SK-N-SH (cell line): ENCODE measurements around the gene GLOD4. TPM values are rescaled to one million over a fixed set of nuclear protein-coding genes. Genes with fewer than 3 reads are reported as not detected.

ENCODE experiments used
- CTCF ChIA-PET: fragments of 300-600, 350-600 bp; formaldehyde crosslinking; extraction: SDS; loops from one replicate; lab custom pipeline; 2021; lab: Yijun Ruan, JAX
- POLR2A ChIA-PET: fragments of 350-600 bp; sonication (Branson Sonifier 250); formaldehyde crosslinking; extraction: SDS; loops from one replicate; lab custom pipeline; 2020; ENCODE audit warnings: antibody characterized with exemption, inconsistent platforms; lab: Yijun Ruan, JAX
- DNase-seq: peaks from one replicate; pipeline ENCODE4 v3.0.0; 2012
- H2AFZ ChIP-seq: fragments of 200-600 bp; sonication (generic); 2 replicates; pipeline ENCODE4 v1.8.1; 2016; ENCODE audit warnings: antibody characterized with exemption, mild to moderate bottlenecking, low read depth
- H3F3A ChIP-seq: fragments of 200-600 bp; sonication (generic); replicated peaks from 2 replicates; pipeline ENCODE3; 2016; ENCODE audit warnings: antibody characterized with exemption, mild to moderate bottlenecking; ENCODE audit not compliant: insufficient read depth
- H3K27ac ChIP-seq, 2 experiments: fragments of 200-500 bp in 1 of 2; fragments of 200-600 bp in 1 of 2; sonication (Bioruptor generic) in 1 of 2; sonication (generic), shearing (Covaris generic) in 1 of 2; 2 replicates each; pipeline versions ENCODE4 v1.5.1 to v1.6.1; 2014 to 2016; ENCODE audit warnings: low read depth in 2 of 2, inconsistent platforms in 1 of 2, low read length in 1 of 2, mild to moderate bottlenecking in 1 of 2, mixed read lengths in 1 of 2
- H3K27me3 ChIP-seq: fragments of 200-600 bp; sonication (generic), shearing (Covaris generic); 2 replicates; pipeline ENCODE4 v1.6.1; 2016; ENCODE audit warnings: mixed run types; ENCODE audit not compliant: insufficient read depth
- H3K36me3 ChIP-seq, 2 experiments: fragments of 200-500 bp in 1 of 2; fragments of 200-600 bp in 1 of 2; sonication (Bioruptor generic) in 1 of 2; sonication (generic) in 1 of 2; replicated peaks in 1 of 2; 2 replicates each; pipeline versions ENCODE3 to v1.5.1; 2014 to 2016; ENCODE audit warnings: low read length in 1 of 2, mild to moderate bottlenecking in 1 of 2; ENCODE audit not compliant: insufficient read depth in 2 of 2, control insufficient read depth in 1 of 2
- H3K4me1 ChIP-seq, 2 experiments: fragments of 200-500 bp in 1 of 2; fragments of 200-600 bp in 1 of 2; sonication (Bioruptor generic) in 1 of 2; sonication (generic), shearing (Covaris generic) in 1 of 2; 2 replicates each; pipeline versions ENCODE4 v1.5.1 to v1.6.1; 2014 to 2016; ENCODE audit warnings: low read depth in 1 of 2, low read length in 1 of 2, mixed run types in 1 of 2; ENCODE audit not compliant: insufficient read depth in 2 of 2, control insufficient read depth in 1 of 2
- H3K4me2 ChIP-seq: fragments of 200-600 bp; sonication (generic), shearing (Covaris generic); 2 replicates; pipeline ENCODE4 v1.6.1; 2017; ENCODE audit warnings: mixed run types
- H3K4me3 ChIP-seq, 2 experiments: fragments of 200-500 bp in 1 of 2; fragments of 200-600 bp in 1 of 2; sonication (Bioruptor generic) in 1 of 2; sonication (generic), shearing (Covaris generic) in 1 of 2; 2 replicates each; pipeline versions ENCODE4 v1.5.1 to v1.8.1; 2014 to 2016; ENCODE audit warnings: low read depth in 2 of 2, inconsistent platforms in 1 of 2, low read length in 1 of 2, mild to moderate bottlenecking in 1 of 2, mixed read lengths in 1 of 2, moderate library complexity in 1 of 2
- H3K79me2 ChIP-seq: fragments of 200-600 bp; sonication (generic); 2 replicates; pipeline ENCODE4 v1.8.1; 2017; ENCODE audit warnings: mild to moderate bottlenecking; ENCODE audit not compliant: insufficient read depth
- H3K9ac ChIP-seq: fragments of 200-600 bp; sonication (generic); 2 replicates; pipeline ENCODE4 v1.6.1; 2017; ENCODE audit warnings: mixed run types
- H3K9me2 ChIP-seq: fragments of 200-600 bp; sonication (generic); 2 replicates; pipeline ENCODE4 v1.6.1; 2017; ENCODE audit warnings: mixed run types
- H3K9me3 ChIP-seq: fragments of 200-600 bp; sonication (generic); 2 replicates; pipeline ENCODE4 v1.6.1; 2017; ENCODE audit warnings: mixed run types, mild to moderate bottlenecking, moderate library complexity
- H4K20me1 ChIP-seq: fragments of 200-600 bp; sonication (generic); 2 replicates; pipeline ENCODE4 v1.6.1; 2017; ENCODE audit warnings: mild to moderate bottlenecking, mixed run types; ENCODE audit not compliant: insufficient read depth
- CHD2 ChIP-seq: fragments of 150-350 bp; IDR thresholded peaks from 2 replicates; pipeline ENCODE4 v1.6.1; 2018; ENCODE audit warnings: low read length; ENCODE audit not compliant: partially characterized antibody
- CTCF ChIP-seq: fragments of 200-600 bp; sonication (generic); IDR thresholded peaks from 2 replicates; pipeline ENCODE4 v1.6.1; 2017; ENCODE audit warnings: antibody characterized with exemption, mild to moderate bottlenecking, moderate library complexity
- ELF1 ChIP-seq: IDR thresholded peaks from 2 replicates; pipeline ENCODE4 v1.4.0; 2012
- EP300 ChIP-seq, 2 experiments: IDR thresholded peaks; 2 replicates each; pipeline versions ENCODE4 v1.4.0 to v1.6.1; 2012; ENCODE audit warnings: borderline replicate concordance in 1 of 2, low read depth in 1 of 2, low read length in 1 of 2
- FOXJ3 ChIP-seq: sonication (generic); formaldehyde crosslinking; IDR thresholded peaks from 2 replicates; pipeline ENCODE4 v1.5.1; 2020; ENCODE audit warnings: mild to moderate bottlenecking, missing genetic modification reagents
- FOXM1 ChIP-seq: IDR thresholded peaks from 2 replicates; pipeline ENCODE4 v1.4.0; 2012; ENCODE audit warnings: low read depth, mild to moderate bottlenecking
- JUND ChIP-seq: IDR thresholded peaks from 2 replicates; pipeline ENCODE4 v1.4.0; 2012
- MEF2A ChIP-seq: IDR thresholded peaks from 2 replicates; pipeline ENCODE4 v1.4.0; 2012; ENCODE audit warnings: low read depth, borderline replicate concordance
- POLR2AphosphoS5 ChIP-seq: IDR thresholded peaks from 2 replicates; pipeline ENCODE4 v1.6.1; 2012; ENCODE audit warnings: low read depth, low read length
- RCOR1 ChIP-seq: fragments of 150-350 bp; IDR thresholded peaks from 2 replicates; pipeline ENCODE4 v1.6.1; 2017; ENCODE audit warnings: antibody characterized with exemption, low read length
- REST ChIP-seq: IDR thresholded peaks from 2 replicates; pipeline ENCODE4 v1.6.1; 2012; ENCODE audit warnings: mild to moderate bottlenecking, low read depth, low read length, moderate library complexity
- RFX5 ChIP-seq: IDR thresholded peaks from 2 replicates; pipeline ENCODE4 v1.6.1; 2012; ENCODE audit warnings: mild to moderate bottlenecking, improper control_type of control experiment, low read length
- TEAD4 ChIP-seq: IDR thresholded peaks from 2 replicates; pipeline ENCODE4 v1.4.0; 2012; ENCODE audit warnings: mild to moderate bottlenecking, borderline replicate concordance; ENCODE audit not compliant: insufficient read depth
- USF2 ChIP-seq: fragments of 150-350 bp; IDR thresholded peaks from 2 replicates; pipeline ENCODE4 v1.6.1; 2017; ENCODE audit warnings: antibody characterized with exemption, low read length, low read depth, borderline replicate concordance
- YY1 ChIP-seq: IDR thresholded peaks from 2 replicates; pipeline ENCODE4 v1.4.0; 2012; ENCODE audit warnings: low read depth, mild to moderate bottlenecking
- WGBS: methylation state at CpG from one replicate; pipeline ENCODE4 v1.1.6; 2017; ENCODE audit warnings: low lambda C conversion rate; 5-methylcytosine and 5-hydroxymethylcytosine counted together
- polyA plus RNA-seq, 3 experiments: library from polyadenylated mRNA; depleted of rRNA; stranded (reverse); fragments of >200 nt; gene quantifications; 2 replicates each; pipeline ENCODE4 v1.2.3, GENCODE V29; 2012

The GLOD4 gene
- polyA plus RNA-seq, 1 of the 3 experiments (the other 2 are of a cell fraction): 34.3 TPM

GRCh38 chr17:824378-824777 is 42.3 kb upstream of the GLOD4 start:
- Histone ChIP-seq H3K27ac (no peak overlapping the region), H3K4me1 (no peaks in the 10 kb centered on the region), H3F3A (no peaks in the 10 kb centered on the region), H3K9me3 (no peaks in the 10 kb centered on the region), H3K36me3 (no peaks in the 10 kb centered on the region), H3K9ac (no peak overlapping the region), H3K4me2 (no peak overlapping the region), H3K9me2 (no peaks in the 10 kb centered on the region), H2AFZ (no peak overlapping the region)
- POLR2A ChIA-PET: no interaction called here
- 81% methylated on average over 16 of the region's 16 CpGs for WGBS
- no peak for DNase-seq
- TF ChIP-seq CTCF (no peak), RFX5 (no peak)
- TF ChIP-seq, all 33 proteins: peak for 0
- Histone ChIP-seq H4K20me1 (no peaks in the 10 kb centered on the region), H3K4me3 (no peak overlapping the region), H3K79me2 (no peaks in the 10 kb centered on the region), H3K27me3 (peaks cover 36% of the 10 kb centered on the region)
- CTCF ChIA-PET: no interaction called here

DNA sequence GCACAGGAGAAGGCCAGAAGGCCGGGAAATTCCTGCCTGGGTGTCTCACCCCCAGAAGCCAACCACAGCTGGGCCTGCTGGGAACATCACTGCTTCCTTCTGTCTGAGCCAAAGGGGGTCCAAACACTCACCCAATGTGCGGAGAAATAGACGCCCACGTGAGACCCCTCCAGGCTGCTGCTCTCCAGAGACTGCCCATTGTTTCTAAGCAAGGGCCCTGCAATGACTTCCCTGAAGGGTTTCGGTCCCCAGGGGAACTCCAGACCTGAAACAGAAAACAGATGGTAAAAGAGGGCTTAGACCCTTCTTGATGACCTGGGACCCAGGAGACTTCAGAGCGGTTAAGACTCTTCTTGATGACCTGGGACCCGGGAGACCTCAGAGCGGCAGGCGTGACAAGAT is 41.4 kb upstream of the GLOD4 start:
- WGBS: 75% methylated on average over 9 of the region's 9 CpGs
- no peaks in the 10 kb centered on the region for H3K4me1 ChIP-seq
- no peak overlapping the region for H3K4me3 ChIP-seq
- no peaks in the 10 kb centered on the region for H3K9me2 ChIP-seq
- H2AFZ ChIP-seq: no peak overlapping the region
- TF ChIP-seq YY1: no peak
- no peak for TF ChIP-seq FOXJ3 (CRISPR knock-in tag)
- TF ChIP-seq EP300 (IDR thresholded peaks at IDR 0.05; ENCODE audit: borderline replicate concordance in 1 of 2, low read depth in 1 of 2, low read length in 1 of 2): no peak
- TF ChIP-seq MEF2A: no peak
- TF ChIP-seq POLR2AphosphoS5: no peak
- TF ChIP-seq CHD2: no peak
- no peak for TF ChIP-seq FOXM1
- TF ChIP-seq CTCF: no peak
- no peak for TF ChIP-seq ELF1
- TF ChIP-seq RCOR1: no peak
- TF ChIP-seq USF2: no peak
- no peak for TF ChIP-seq TEAD4
- no peak for TF ChIP-seq JUND
- no peak for TF ChIP-seq REST
- H3K4me2 ChIP-seq: no peak overlapping the region
- DNase-seq: no peak
- peaks cover 39% of the 10 kb centered on the region for H3K27me3 ChIP-seq
- no peaks in the 10 kb centered on the region for H3K79me2 ChIP-seq
- no peaks in the 10 kb centered on the region for H3F3A ChIP-seq
- H3K9me3 ChIP-seq: no peaks in the 10 kb centered on the region
- no peaks in the 10 kb centered on the region for H4K20me1 ChIP-seq
- ChIA-PET POLR2A (no interaction called here), CTCF (no interaction called here)
- H3K36me3 ChIP-seq: no peaks in the 10 kb centered on the region
- H3K9ac ChIP-seq: no peak overlapping the region
- H3K27ac ChIP-seq: no peak overlapping the region
